Activated T-cell treated with anti-CD3 and anti-CD28 coated beads for 1 hour (primary cell): ENCODE data around the gene DPF3.
"Not testable (repeated sequence)": the region's sequence is repeated elsewhere in the genome, so short reads cannot be mapped to it uniquely, and the experiment has no call there.

Source experiments
- DNase-seq: peaks from one replicate; pipeline ENCODE4 v3.0.0-alpha.2; 2020; ENCODE audit warnings: low read depth

Gene DPF3

GRCh38 chr14:72880164-72880563 lies 13.7 kb downstream of the DPF3 start:
- DNase-seq = no peak

GRCh38 chr14:72879431-72879830 lies 14.5 kb downstream of the DPF3 start:
- DNase-seq = no peak

GRCh38 chr14:72878746-72879145 lies 15.2 kb downstream of the DPF3 start:
- no peak for DNase-seq

GRCh38 chr14:72876710-72877063 lies 17.2 kb downstream of the DPF3 start:
- no peak for DNase-seq

- DNase-seq = no peak
These were observed 17.7 kb downstream of the DPF3 start for GRCh38 chr14:72876005-72876709.

GRCh38 chr14:72870878-72871277 lies 23.0 kb downstream of the DPF3 start:
- DNase-seq = not testable (repeated sequence)

GRCh38 chr14:72869407-72870329 lies 24.2 kb downstream of the DPF3 start:
- DNase-seq = no peak

- DNase-seq = no peak
These were observed 25.4 kb downstream of the DPF3 start for GRCh38 chr14:72868500-72868899.

- no peak for DNase-seq
These were observed 29.1 kb downstream of the DPF3 start for GRCh38 chr14:72864712-72865365.

- DNase-seq = no peak
These were observed 30.5 kb downstream of the DPF3 start for GRCh38 chr14:72863216-72864006.

GRCh38 chr14:72856530-72857266 lies 37.2 kb downstream of the DPF3 start:
- DNase-seq = no peak

GRCh38 chr14:72855913-72856312 lies 38.0 kb downstream of the DPF3 start:
- no peak for DNase-seq

- no peak for DNase-seq
These were observed 41.7 kb downstream of the DPF3 start for GRCh38 chr14:72852194-72852593.

- DNase-seq = no peak
These were observed 42.3 kb downstream of the DPF3 start for GRCh38 chr14:72851635-72852034.

- no peak for DNase-seq
These were observed 43.5 kb downstream of the DPF3 start for GRCh38 chr14:72850360-72850759.

GRCh38 chr14:72849222-72849621 lies 44.7 kb downstream of the DPF3 start:
- DNase-seq = no peak

GRCh38 chr14:72847721-72848120 lies 46.2 kb downstream of the DPF3 start:
- no peak for DNase-seq

GRCh38 chr14:72845683-72846082 lies 48.2 kb downstream of the DPF3 start:
- DNase-seq = no peak

- no peak for DNase-seq
These were observed 48.7 kb downstream of the DPF3 start for GRCh38 chr14:72845196-72845595.

- DNase-seq = no peak
These were observed 49.4 kb downstream of the DPF3 start for GRCh38 chr14:72844524-72844923.
